ENCODE measurements around the gene ADIPOR1. TPM values are rescaled to one million over a fixed set of nuclear protein-coding genes. Genes with fewer than 3 reads are reported as not detected.
A peak's percentile ranks its signal among the peaks of the same experiment; 100 is the strongest.
"Not testable (repeated sequence)": the region's sequence is repeated elsewhere in the genome, so short reads cannot be mapped to it uniquely, and the experiment has no call there.

The ADIPOR1 gene
- total RNA-seq, 1 donor from 2014 or later: 72.4 TPM

- DNase-seq: not testable (repeated sequence)
Measured at GRCh38 chr1:202936409-202936808, 21.7 kb downstream of the ADIPOR1 start.

- DNase-seq: no peak
Measured at GRCh38 chr1:202935844-202936243, 22.3 kb downstream of the ADIPOR1 start.

DNA sequence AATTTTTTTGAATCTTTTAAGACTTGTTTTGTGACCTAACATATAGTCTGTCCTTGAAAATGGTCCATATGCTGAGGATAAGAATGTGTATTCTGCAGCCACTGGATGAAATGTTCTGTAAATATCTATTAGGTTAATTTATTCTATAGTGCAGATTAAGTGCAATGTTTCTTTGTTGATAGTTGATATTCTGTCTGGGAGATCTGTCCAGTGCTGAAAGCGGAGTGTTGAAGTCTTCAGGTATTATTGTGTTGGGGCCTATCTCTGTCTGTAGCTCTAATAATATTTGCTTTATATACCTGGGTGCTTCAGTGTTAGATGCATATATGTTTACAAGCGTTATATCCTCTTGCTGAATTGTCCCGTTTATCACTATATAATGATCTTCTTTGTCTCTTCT is 23.4 kb downstream of the ADIPOR1 start:
- DNase-seq: no peak

DNA sequence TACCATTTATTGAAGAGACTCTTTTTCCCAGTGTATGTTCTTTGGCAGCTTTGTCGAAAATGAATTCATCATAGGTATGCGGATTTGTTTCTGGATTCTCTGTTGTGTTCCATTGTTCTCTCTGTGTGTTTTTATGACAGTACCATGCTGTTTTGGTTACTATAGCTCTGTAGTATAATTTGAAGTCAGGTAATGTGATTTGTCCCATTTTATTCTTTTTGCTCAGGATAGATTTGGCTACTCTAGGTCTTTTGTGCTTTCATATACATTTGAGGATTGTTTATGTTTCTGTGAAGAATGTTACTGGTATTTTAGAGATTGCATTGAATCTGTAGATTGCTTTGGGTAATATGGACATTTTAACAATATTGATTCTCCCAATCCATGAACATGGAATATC is 25.6 kb downstream of the ADIPOR1 start:
- DNase-seq: no peak

DNA sequence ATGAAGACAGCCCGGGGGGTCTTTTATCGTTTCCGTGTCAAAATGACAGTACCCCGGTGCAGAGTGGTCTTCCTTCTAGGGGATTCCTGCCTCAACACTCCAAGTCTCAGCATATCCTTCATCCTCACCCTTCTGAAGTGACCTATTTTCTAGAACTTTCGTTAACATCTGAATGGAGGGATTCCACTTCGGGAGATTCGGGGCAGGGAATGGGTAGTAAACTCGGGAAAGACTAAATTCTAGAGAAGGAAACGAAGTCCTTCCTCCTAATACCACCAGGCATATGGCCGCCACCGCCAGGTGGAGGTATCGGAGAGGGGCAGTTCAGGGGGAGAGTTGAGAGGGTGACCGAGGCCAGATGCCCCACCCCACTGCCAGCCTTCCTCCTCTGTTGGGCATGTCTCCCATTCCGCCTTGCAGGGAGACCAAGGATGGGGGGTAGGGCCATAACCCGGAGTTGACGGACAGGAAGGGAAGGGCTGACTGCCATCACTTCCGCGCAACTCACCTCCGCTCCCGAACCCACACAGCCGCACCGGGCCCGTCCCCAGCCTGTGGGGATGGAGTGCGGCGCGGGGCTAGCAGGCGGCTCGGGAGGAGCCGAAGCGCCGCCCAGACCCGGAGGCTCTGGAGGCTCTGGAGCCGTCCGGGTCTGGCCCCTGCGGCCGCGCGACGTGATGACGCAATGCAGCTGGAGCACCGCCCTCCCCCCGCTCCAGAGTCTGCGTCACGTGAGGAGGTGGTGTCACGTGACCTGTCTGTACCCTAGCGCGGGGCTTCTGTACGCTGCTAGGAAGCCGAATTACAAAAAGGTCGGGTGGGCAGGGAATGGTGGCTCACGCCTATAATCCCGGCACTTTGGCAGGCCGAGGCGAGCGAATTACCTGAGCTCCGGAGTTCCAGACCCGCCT is 31.3 kb downstream of the ADIPOR1 start, which contains the start of gene KLHL12:
TSS of gene KLHL12 (minus strand) at position 654 of the 911 bp plus-strand sequence. CDS start 2,072 bp downstream, outside the sequence.
- DNase-seq: peak; percentile 98

DNA sequence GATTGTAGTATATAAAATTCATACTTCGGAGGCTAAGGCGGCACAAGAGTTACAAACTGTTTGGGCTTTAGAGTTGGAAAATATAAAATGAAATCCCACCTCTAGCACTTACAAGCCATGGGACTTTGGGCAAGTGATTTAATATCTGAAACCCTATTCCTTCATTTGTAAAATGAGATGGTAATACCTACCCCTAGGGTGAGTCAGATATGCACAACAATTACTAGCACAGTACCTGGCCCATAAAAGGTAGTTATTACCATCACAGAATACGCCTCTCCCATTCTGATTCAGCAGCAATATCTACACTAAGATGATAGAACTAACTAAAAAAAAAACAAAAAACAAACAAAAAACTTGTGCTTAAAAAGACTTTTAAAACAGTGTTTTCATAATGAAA is 34.6 kb downstream of the ADIPOR1 start:
- no peak for DNase-seq

DNA sequence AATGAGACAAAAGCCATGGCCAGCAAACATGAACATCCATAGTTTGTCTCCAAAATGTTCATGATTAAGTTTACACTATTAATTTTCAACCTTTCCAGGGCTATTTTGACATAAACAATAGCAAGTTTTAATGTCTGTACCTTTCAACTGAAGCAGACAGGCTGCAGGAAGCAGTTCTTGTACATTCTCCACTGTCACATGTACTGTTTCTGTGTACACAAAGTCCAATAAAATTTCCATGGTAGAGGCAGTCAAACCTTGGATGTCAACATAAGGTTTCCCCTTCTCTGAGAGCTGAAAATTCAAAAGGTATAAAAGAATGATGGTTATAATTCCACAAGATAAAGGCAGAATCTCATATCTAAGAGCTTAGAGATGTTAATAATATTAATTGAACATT is 38.5 kb downstream of the ADIPOR1 start:
- DNase-seq: no peak

DNA sequence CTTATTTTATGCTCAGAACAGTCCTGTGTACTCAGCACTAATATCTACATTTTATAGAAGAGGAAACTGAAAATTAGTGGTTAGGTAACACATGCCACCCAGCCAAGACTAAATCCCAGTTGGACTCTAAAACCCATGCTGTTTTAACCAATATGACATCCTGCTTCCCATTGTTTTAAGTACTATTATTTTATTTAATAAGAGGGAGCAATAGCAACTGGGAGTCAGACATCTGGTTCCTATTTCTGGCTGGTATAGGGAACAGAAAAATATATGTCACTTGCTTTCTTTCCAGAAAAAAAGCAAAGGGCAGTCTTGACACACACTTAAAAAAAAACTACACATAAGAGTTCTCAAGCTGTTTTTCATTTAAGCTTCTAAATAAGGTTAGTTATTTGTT is 43.0 kb downstream of the ADIPOR1 start:
- no peak for DNase-seq

DNA sequence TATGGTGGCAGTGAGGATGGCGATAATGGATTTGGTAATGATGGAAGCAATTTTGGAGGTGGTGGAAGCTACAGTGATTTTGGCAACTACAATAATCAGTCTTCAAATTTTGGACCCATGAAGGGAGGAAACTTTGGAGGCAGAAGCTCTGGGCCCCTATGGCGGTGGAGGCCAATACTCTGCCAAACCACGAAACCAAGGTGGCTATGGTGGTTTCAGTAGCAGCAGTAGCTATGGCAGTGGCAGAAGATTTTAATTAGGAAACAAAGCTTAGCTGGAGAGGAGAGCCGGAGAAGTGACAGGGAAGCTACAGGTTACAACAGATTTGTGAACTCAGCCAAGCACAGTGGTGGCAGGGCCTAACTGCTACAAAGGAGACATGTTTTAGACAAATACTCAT is 45.6 kb downstream of the ADIPOR1 start:
- not testable (repeated sequence) for DNase-seq

DNA sequence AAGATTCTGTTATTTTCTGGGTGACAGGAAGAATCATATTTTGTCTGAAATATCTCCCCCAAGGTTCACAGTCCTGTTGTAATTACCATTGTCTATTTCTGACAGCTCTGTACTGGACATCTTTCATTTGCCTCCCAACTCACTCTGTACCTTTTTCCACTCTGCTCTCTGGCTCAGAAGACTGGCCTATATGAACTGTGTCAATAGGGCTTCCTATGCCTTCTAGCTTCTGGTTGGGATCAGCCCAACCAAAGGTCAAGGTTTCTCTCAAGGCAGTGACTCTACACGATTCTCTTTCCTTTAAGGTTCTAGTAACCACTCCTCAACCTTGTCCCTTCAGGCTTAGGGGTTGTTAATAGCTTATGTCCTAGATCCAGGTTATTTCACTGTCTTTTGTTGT is 48.6 kb downstream of the ADIPOR1 start:
- DNase-seq: no peak

GRCh38 chr1:202908998-202909397 is 49.1 kb downstream of the ADIPOR1 start:
- DNase-seq: no peak

GRCh38 chr1:202905331-202905730 is 52.8 kb downstream of the ADIPOR1 start:
- no peak for DNase-seq

DNA sequence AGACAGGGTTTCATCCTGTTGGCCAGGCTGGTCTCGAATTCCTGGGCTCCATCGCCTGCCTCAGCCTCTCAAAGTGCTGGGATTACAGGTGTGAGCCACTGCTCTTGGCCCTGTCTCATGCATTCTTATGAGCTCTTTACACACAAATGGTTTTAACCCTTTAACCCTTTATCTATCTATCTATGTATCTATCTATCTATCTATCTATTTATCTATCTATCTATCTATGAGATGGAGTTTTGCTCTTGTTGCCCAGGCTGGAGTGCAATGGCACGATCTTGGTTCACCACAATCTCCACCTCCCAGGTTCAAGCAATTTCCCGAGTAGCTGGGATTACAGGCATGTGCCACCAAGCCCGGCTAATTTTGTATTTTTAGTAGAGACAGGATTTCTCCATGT is 54.3 kb downstream of the ADIPOR1 start:
- not testable (repeated sequence) for DNase-seq

GRCh38 chr1:202901555-202901954 is 56.6 kb downstream of the ADIPOR1 start:
- DNase-seq: no peak

DNA sequence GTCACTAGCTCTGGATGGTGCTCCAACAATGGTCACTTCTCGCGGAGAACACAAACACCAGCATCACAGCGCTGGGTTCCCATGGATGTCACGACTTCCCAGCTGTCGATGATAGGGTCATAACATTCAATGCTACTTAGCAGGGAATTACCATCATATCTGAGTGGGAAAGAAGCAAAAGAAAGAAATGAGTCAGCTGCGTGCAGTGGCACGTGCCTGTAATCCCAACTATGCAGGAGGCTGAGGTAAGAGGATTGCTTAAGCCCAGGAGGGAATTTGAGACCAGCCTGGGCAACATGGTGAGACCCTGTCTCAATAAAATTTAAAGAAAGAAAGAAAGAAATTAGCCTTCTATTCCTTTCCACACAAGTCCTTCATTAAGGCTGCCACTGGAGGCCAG is 65.6 kb downstream of the ADIPOR1 start:
- no peak for DNase-seq

Small RNA genes within 50 kb of the gene (small RNA-seq; reads per million reads assigned to genes)
- gene RF00019 (ENCODE audit: low replicate concordance): not detected

Other genes with a start within 250 kb of the ADIPOR1 start
- gene SYT2, start 247.9 kb downstream of the ADIPOR1 start, total RNA-seq: 0.21 TPM
- gene KDM5B, start 149.9 kb downstream of the ADIPOR1 start, total RNA-seq: 118 TPM
- gene PCAT6, start 147.4 kb downstream of the ADIPOR1 start, total RNA-seq: not detected
- 2.4 TPM for gene RABIF, start 69.2 kb downstream of the ADIPOR1 start, total RNA-seq
- gene KLHL12, start 31.1 kb downstream of the ADIPOR1 start, total RNA-seq: 24.9 TPM
- 75.1 TPM for gene CYB5R1, start 8.9 kb upstream of the ADIPOR1 start, total RNA-seq
- gene TMEM183A, start 49.1 kb upstream of the ADIPOR1 start, total RNA-seq: 48.5 TPM
- gene PPFIA4, start 68.2 kb upstream of the ADIPOR1 start, total RNA-seq: 39.8 TPM
- 256 TPM for gene MYOG, start 127.7 kb upstream of the ADIPOR1 start, total RNA-seq
- gene ADORA1, start 169.4 kb upstream of the ADIPOR1 start, total RNA-seq: 1.8 TPM
- gene MYBPH, start 217.5 kb upstream of the ADIPOR1 start, total RNA-seq: 37.5 TPM
- 1.3 TPM for gene CHI3L1, start 228.4 kb upstream of the ADIPOR1 start, total RNA-seq